HL-60 (cell line): ENCODE measurements around the gene ZNF226.

ENCODE experiments used
- GABPA ChIP-seq: IDR thresholded peaks from 2 replicates; pipeline ENCODE4 v1.6.1; 2012; ENCODE audit warnings: low read depth
- POLR2AphosphoS5 ChIP-seq: IDR thresholded peaks from 2 replicates; pipeline ENCODE4 v1.6.1; 2012; ENCODE audit warnings: low read depth
- SPI1 ChIP-seq: IDR thresholded peaks from 2 replicates; pipeline ENCODE4 v1.6.1; 2012; ENCODE audit warnings: low read depth, mild to moderate bottlenecking, borderline replicate concordance
- TF ChIP-seq, protein P1 (sequence below): IDR thresholded peaks from one replicate; pipeline ENCODE4 v1.5.1; 2011; ENCODE audit warnings: low read length, control low read depth, inconsistent platforms; ENCODE audit not compliant: insufficient read depth
- TF ChIP-seq, protein P2 (sequence below): IDR thresholded peaks from 2 replicates; pipeline ENCODE4 v1.6.1; 2012; ENCODE audit warnings: low read depth; ENCODE audit not compliant: insufficient replicate concordance

DNA sequence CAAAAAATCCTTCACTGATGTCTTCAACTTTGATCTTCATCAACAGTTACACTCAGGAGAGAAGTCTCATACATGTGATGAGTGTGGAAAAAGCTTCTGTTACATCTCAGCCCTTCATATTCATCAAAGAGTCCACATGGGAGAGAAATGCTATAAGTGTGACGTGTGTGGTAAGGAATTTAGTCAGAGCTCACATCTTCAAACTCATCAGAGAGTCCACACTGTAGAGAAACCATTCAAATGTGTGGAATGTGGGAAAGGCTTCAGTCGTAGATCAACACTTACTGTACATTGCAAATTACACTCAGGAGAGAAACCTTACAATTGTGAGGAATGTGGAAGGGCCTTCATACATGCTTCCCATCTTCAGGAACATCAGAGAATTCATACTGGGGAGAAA, 8.4 kb upstream of the ZNF226 start:
- TF ChIP-seq, protein P1, sequence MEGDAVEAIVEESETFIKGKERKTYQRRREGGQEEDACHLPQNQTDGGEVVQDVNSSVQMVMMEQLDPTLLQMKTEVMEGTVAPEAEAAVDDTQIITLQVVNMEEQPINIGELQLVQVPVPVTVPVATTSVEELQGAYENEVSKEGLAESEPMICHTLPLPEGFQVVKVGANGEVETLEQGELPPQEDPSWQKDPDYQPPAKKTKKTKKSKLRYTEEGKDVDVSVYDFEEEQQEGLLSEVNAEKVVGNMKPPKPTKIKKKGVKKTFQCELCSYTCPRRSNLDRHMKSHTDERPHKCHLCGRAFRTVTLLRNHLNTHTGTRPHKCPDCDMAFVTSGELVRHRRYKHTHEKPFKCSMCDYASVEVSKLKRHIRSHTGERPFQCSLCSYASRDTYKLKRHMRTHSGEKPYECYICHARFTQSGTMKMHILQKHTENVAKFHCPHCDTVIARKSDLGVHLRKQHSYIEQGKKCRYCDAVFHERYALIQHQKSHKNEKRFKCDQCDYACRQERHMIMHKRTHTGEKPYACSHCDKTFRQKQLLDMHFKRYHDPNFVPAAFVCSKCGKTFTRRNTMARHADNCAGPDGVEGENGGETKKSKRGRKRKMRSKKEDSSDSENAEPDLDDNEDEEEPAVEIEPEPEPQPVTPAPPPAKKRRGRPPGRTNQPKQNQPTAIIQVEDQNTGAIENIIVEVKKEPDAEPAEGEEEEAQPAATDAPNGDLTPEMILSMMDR: no peak
- TF ChIP-seq SPI1: no peak
- no peak for TF ChIP-seq POLR2AphosphoS5
- TF ChIP-seq, protein P2, sequence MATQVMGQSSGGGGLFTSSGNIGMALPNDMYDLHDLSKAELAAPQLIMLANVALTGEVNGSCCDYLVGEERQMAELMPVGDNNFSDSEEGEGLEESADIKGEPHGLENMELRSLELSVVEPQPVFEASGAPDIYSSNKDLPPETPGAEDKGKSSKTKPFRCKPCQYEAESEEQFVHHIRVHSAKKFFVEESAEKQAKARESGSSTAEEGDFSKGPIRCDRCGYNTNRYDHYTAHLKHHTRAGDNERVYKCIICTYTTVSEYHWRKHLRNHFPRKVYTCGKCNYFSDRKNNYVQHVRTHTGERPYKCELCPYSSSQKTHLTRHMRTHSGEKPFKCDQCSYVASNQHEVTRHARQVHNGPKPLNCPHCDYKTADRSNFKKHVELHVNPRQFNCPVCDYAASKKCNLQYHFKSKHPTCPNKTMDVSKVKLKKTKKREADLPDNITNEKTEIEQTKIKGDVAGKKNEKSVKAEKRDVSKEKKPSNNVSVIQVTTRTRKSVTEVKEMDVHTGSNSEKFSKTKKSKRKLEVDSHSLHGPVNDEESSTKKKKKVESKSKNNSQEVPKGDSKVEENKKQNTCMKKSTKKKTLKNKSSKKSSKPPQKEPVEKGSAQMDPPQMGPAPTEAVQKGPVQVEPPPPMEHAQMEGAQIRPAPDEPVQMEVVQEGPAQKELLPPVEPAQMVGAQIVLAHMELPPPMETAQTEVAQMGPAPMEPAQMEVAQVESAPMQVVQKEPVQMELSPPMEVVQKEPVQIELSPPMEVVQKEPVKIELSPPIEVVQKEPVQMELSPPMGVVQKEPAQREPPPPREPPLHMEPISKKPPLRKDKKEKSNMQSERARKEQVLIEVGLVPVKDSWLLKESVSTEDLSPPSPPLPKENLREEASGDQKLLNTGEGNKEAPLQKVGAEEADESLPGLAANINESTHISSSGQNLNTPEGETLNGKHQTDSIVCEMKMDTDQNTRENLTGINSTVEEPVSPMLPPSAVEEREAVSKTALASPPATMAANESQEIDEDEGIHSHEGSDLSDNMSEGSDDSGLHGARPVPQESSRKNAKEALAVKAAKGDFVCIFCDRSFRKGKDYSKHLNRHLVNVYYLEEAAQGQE: no peak
- no peak for TF ChIP-seq GABPA
